H1 (cell line): ENCODE results near the gene ANKS1B. TPM values are rescaled to one million over a fixed set of nuclear protein-coding genes. Genes with fewer than 3 reads are reported as not detected.

Source experiments
- CTCF ChIA-PET: fragments of 300-600 bp; sonication (Branson Sonifier 250); formaldehyde crosslinking; loops from one replicate; lab custom pipeline; 2021; ENCODE audit not compliant: partially characterized antibody; lab: Charles Lee
- POLR2A ChIA-PET: fragments of 300-600 bp; sonication (Branson Sonifier 250); formaldehyde crosslinking; loops from one replicate; lab custom pipeline; 2021; ENCODE audit warnings: inconsistent platforms; ENCODE audit not compliant: partially characterized antibody; lab: Charles Lee
- DNase-seq, 2 experiments: peaks; one replicate each; pipeline versions ENCODE4 v3.0.0 to v3.0.0-alpha.2; 2010 to 2022; ENCODE audit warnings: low spot score in 2 of 2, low read depth in 1 of 2, mixed read lengths in 1 of 2
- FAIRE-seq: peaks from 2 replicates; lab custom pipeline; 2011; peaks lifted over from hg19 to GRCh38; lab: Jason Lieb, UNC
- H2AFZ ChIP-seq: 2 replicates; pipeline ENCODE4 v1.8.1; 2012; ENCODE audit warnings: low read length, inconsistent platforms
- H2AK5ac ChIP-seq: 2 replicates; pipeline ENCODE4 v1.6.1; 2013; ENCODE audit warnings: low read depth, low read length
- H2BK120ac ChIP-seq: replicated peaks from 2 replicates; pipeline ENCODE3; 2013; ENCODE audit warnings: low read depth, low read length, inconsistent platforms
- H2BK12ac ChIP-seq: 2 replicates; pipeline ENCODE4 v1.6.1; 2013; ENCODE audit warnings: low read depth, low read length
- H2BK15ac ChIP-seq: 2 replicates; pipeline ENCODE4 v1.6.1; 2013; ENCODE audit warnings: low read length
- H2BK20ac ChIP-seq: 2 replicates; pipeline ENCODE4 v1.6.1; 2013; ENCODE audit warnings: low read length
- H2BK5ac ChIP-seq: 2 replicates; pipeline ENCODE4 v1.6.1; 2013; ENCODE audit warnings: low read depth, low read length
- H3K14ac ChIP-seq: 2 replicates; pipeline ENCODE4 v1.6.1; 2013; ENCODE audit warnings: inconsistent platforms; ENCODE audit not compliant: insufficient read length
- H3K18ac ChIP-seq: 2 replicates; pipeline ENCODE4 v1.6.1; 2013; ENCODE audit warnings: low read length; ENCODE audit errors: extremely low read depth
- H3K23ac ChIP-seq: 2 replicates; pipeline ENCODE4 v1.6.1; 2013; ENCODE audit warnings: inconsistent platforms; ENCODE audit not compliant: insufficient read length
- H3K23me2 ChIP-seq: 2 replicates; pipeline ENCODE4 v1.6.1; 2013; ENCODE audit warnings: low read depth, low read length
- H3K27ac ChIP-seq: 2 replicates; pipeline ENCODE4 v1.6.1; 2011; ENCODE audit warnings: low read depth, low read length, inconsistent platforms
- H3K27me3 ChIP-seq, 4 experiments: replicated peaks in 1 of 4; 1 replicate in 1 of 4; 2 replicates in 3 of 4; pipeline versions ENCODE4 v1.6.1 to v1.8.1; 2011 to 2013; ENCODE audit warnings: low read length in 3 of 4, mild to moderate bottlenecking in 3 of 4, inconsistent platforms in 2 of 4, mixed read lengths in 2 of 4, moderate library complexity in 1 of 4; ENCODE audit not compliant: control insufficient read depth in 3 of 4, insufficient read depth in 3 of 4; ENCODE audit errors: extremely low read depth in 1 of 4
- H3K36me3 ChIP-seq, 4 experiments: 2 replicates each; pipeline versions ENCODE4 v1.6.1 to v1.8.1; 2011 to 2013; ENCODE audit warnings: mild to moderate bottlenecking in 4 of 4, low read length in 3 of 4, moderate library complexity in 2 of 4, control low read depth in 1 of 4, inconsistent platforms in 1 of 4; ENCODE audit not compliant: insufficient read depth in 4 of 4, control insufficient read depth in 2 of 4
- H3K4ac ChIP-seq: replicated peaks from 2 replicates; pipeline ENCODE3; 2013; ENCODE audit warnings: low read length, low read depth, mixed read lengths, inconsistent platforms; ENCODE audit not compliant: insufficient read length
- H3K4me1 ChIP-seq, 4 experiments: replicated peaks in 1 of 4; 1 replicate in 1 of 4; 2 replicates in 3 of 4; pipeline versions ENCODE4 v1.6.1 to v1.8.1; 2011 to 2013; ENCODE audit warnings: low read length in 3 of 4, inconsistent platforms in 2 of 4, mixed read lengths in 1 of 4; ENCODE audit not compliant: insufficient read depth in 4 of 4, control insufficient read depth in 3 of 4
- H3K4me2 ChIP-seq, 2 experiments: 2 replicates each; pipeline versions ENCODE4 v1.6.1 to v1.8.1; 2011 to 2013; ENCODE audit warnings: low read depth in 2 of 2, low read length in 2 of 2, control low read depth in 1 of 2, inconsistent platforms in 1 of 2, mild to moderate bottlenecking in 1 of 2; ENCODE audit not compliant: insufficient read depth in 1 of 2
- H3K4me3 ChIP-seq, 4 experiments: fragments of 200-600, 300-600 bp in 1 of 4; sonication (generic), shearing (Covaris generic), sonication (Bioruptor Twin) in 1 of 4; 2 replicates each; pipeline versions ENCODE4 v1.5.1 to v1.8.1; 2011 to 2016; ENCODE audit warnings: low read length in 4 of 4, low read depth in 3 of 4, control low read depth in 2 of 4, inconsistent platforms in 2 of 4, mild to moderate bottlenecking in 2 of 4, mixed read lengths in 1 of 4, moderate library complexity in 1 of 4; ENCODE audit not compliant: insufficient read depth in 2 of 4; ENCODE audit errors: extremely low read depth in 1 of 4
- H3K56ac ChIP-seq: replicated peaks from 2 replicates; pipeline ENCODE3; 2013; ENCODE audit warnings: low read depth, mild to moderate bottlenecking, mixed read lengths, low read length, inconsistent platforms; ENCODE audit not compliant: insufficient read length
- H3K79me1 ChIP-seq: 2 replicates; pipeline ENCODE4 v1.6.1; 2013; ENCODE audit warnings: low read depth, low read length, control low read depth
- H3K79me2 ChIP-seq, 2 experiments: 2 replicates each; pipeline versions ENCODE4 v1.6.1 to v1.8.1; 2012 to 2013; ENCODE audit warnings: low read length in 2 of 2, mild to moderate bottlenecking in 2 of 2, inconsistent platforms in 1 of 2; ENCODE audit not compliant: insufficient read depth in 2 of 2, control insufficient read depth in 1 of 2
- H3K9ac ChIP-seq, 4 experiments: replicated peaks in 1 of 4; 1 replicate in 1 of 4; 2 replicates in 3 of 4; pipeline versions ENCODE4 v1.6.1 to v1.8.1; 2011 to 2013; ENCODE audit warnings: low read depth in 3 of 4, low read length in 3 of 4, control low read depth in 2 of 4, mild to moderate bottlenecking in 2 of 4, moderate library complexity in 2 of 4, inconsistent platforms in 1 of 4; ENCODE audit errors: extremely low read depth in 1 of 4
- H3K9me3 ChIP-seq, 2 experiments: 2 replicates each; pipeline versions ENCODE4 v1.6.1 to v1.8.1; 2012 to 2013; ENCODE audit warnings: mild to moderate bottlenecking in 2 of 2, moderate library complexity in 2 of 2, control low read depth in 1 of 2, inconsistent platforms in 1 of 2, low read depth in 1 of 2, low read length in 1 of 2, mixed read lengths in 1 of 2; ENCODE audit not compliant: insufficient read depth in 2 of 2
- H4K20me1 ChIP-seq, 2 experiments: replicated peaks in 1 of 2; 2 replicates each; pipeline versions ENCODE3 to v1.8.1; 2011 to 2013; ENCODE audit warnings: inconsistent platforms in 2 of 2, low read length in 2 of 2, mild to moderate bottlenecking in 1 of 2; ENCODE audit not compliant: insufficient read depth in 2 of 2, control insufficient read depth in 1 of 2
- H4K5ac ChIP-seq: 2 replicates; pipeline ENCODE4 v1.6.1; 2013; ENCODE audit warnings: low read length, low read depth, mixed read lengths, inconsistent platforms; ENCODE audit not compliant: insufficient read length
- H4K8ac ChIP-seq: 2 replicates; pipeline ENCODE4 v1.8.0; 2013; ENCODE audit warnings: mild to moderate bottlenecking, moderate library complexity, low read length, inconsistent platforms; ENCODE audit not compliant: insufficient read depth; ENCODE audit errors: extremely low read depth
- H4K91ac ChIP-seq: replicated peaks from 2 replicates; pipeline ENCODE3; 2013; ENCODE audit warnings: low read length, mixed read lengths, inconsistent platforms; ENCODE audit not compliant: insufficient read length
- ASH2L ChIP-seq: fragments of 200-600, 300-600 bp; sonication (generic); IDR thresholded peaks from one replicate; pipeline ENCODE4 v1.7.1; 2017; ENCODE audit warnings: low read length
- CHD1 ChIP-seq: IDR thresholded peaks from 2 replicates; pipeline ENCODE4 v1.6.1; 2012; ENCODE audit warnings: low read depth, low read length, improper control_type of control experiment
- EZH2 ChIP-seq: fragments of 200-600 bp; sonication (generic); IDR thresholded peaks from 2 replicates; pipeline ENCODE4 v1.7.1; 2012; ENCODE audit warnings: low read depth, mild to moderate bottlenecking, moderate library complexity, low read length, inconsistent platforms; ENCODE audit not compliant: severe bottlenecking
- JUND ChIP-seq: IDR thresholded peaks from 2 replicates; pipeline ENCODE4 v1.6.1; 2011; ENCODE audit warnings: mild to moderate bottlenecking, improper control_type of control experiment, low read length
- KDM4A ChIP-seq: IDR thresholded peaks from one replicate; pipeline ENCODE4 v1.7.1; 2012; ENCODE audit warnings: low read depth, mild to moderate bottlenecking, moderate library complexity, low read length, inconsistent platforms; ENCODE audit not compliant: severe bottlenecking
- RAD21 ChIP-seq, 2 experiments: IDR thresholded peaks in 1 of 2; conservative IDR thresholded peaks in 1 of 2; 2 replicates each; pipeline ENCODE4 v1.6.1; 2011; ENCODE audit warnings: low read depth in 2 of 2, low read length in 2 of 2, improper control_type of control experiment in 1 of 2, inconsistent platforms in 1 of 2, mild to moderate bottlenecking in 1 of 2, moderate library complexity in 1 of 2
- SP2 ChIP-seq: IDR thresholded peaks from 2 replicates; pipeline ENCODE4 v1.6.1; 2012; ENCODE audit warnings: mild to moderate bottlenecking, low read length, inconsistent platforms
- USF2 ChIP-seq: IDR thresholded peaks from 2 replicates; pipeline ENCODE4 v1.6.1; 2011; ENCODE audit warnings: low read length, improper control_type of control experiment
- YY1 ChIP-seq: IDR thresholded peaks from 2 replicates; pipeline ENCODE4 v1.6.1; 2011; ENCODE audit warnings: low read depth, mild to moderate bottlenecking, low read length
- WGBS, 2 experiments: shearing (Covaris generic) in 1 of 2; methylation state at CpG; one replicate each; pipeline versions ENCODE4 v1.1.6 to v1.1.7; 2013 to 2015; ENCODE audit warnings: low lambda C conversion rate in 2 of 2, mixed read lengths in 2 of 2, inconsistent platforms in 1 of 2, low coverage in 1 of 2, missing lambda C conversion rate in 1 of 2; ENCODE audit not compliant: insufficient replicate concordance in 2 of 2, insufficient coverage in 1 of 2, insufficient read length in 1 of 2; ENCODE audit errors: extremely low coverage in 1 of 2, missing lambda C conversion rate in 1 of 2; 5-methylcytosine and 5-hydroxymethylcytosine counted together
- polyA plus RNA-seq, 7 experiments: library from polyadenylated mRNA; depleted of rRNA in 3 of 7; stranded (reverse) in 5 of 7; unstranded in 2 of 7; fragments of >200 nt in 5 of 7; fragments of 200-250 nt in 2 of 7; gene quantifications; 1 replicate in 5 of 7; 2 replicates in 1 of 7; 4 replicates in 1 of 7; pipeline versions ENCODE4 v1.2.1 to v1.2.3, GENCODE V29; 2011 to 2013; ENCODE audit warnings: missing spikeins in 2 of 7, mixed read lengths in 2 of 7
- total RNA-seq: library from RNA; stranded (reverse); fragmentation: NEBNext Ultra II Directional; extraction: Animal tissue kit (Norgen Biotek cat#: 25700); gene quantifications from 2 replicates; pipeline ENCODE4 v1.2.1, GENCODE V29; 2021

The ANKS1B gene
- total and polyA plus RNA-seq, 2 of the 8 experiments (the other 6 are each of a cell fraction or from before 2014, with no cell fraction given): 2.7 to 6.1 TPM

GRCh38 chr12:99957866-99958466 lies 26.8 kb downstream of the ANKS1B start:
- Histone ChIP-seq H3K9me3 (no peaks in the 10 kb centered on the region), H4K5ac (no peak overlapping the region), H3K27ac (no peak overlapping the region), H2BK15ac (no peak overlapping the region), H2AFZ (no peak overlapping the region), H3K36me3 (no peaks in the 10 kb centered on the region), H3K4me1 (no peaks in the 10 kb centered on the region; a peak in 1 of 7 replicates), H4K20me1 (no peaks in the 10 kb centered on the region), H3K9ac (no peak overlapping the region), H3K79me1 (no peaks in the 10 kb centered on the region), H3K4me2 (no peak overlapping the region), H3K18ac (no peak overlapping the region), H3K4me3 (no peak overlapping the region), H3K23ac (no peak overlapping the region), H2AK5ac (no peak overlapping the region), H4K8ac (no peak overlapping the region), H3K27me3 (no peaks in the 10 kb centered on the region), H3K23me2 (no peaks in the 10 kb centered on the region), H2BK120ac (no peak overlapping the region), H3K79me2 (no peaks in the 10 kb centered on the region), H2BK20ac (no peak overlapping the region), H2BK12ac (no peak overlapping the region), H3K56ac (no peak overlapping the region), H4K91ac (no peak overlapping the region), H2BK5ac (no peak overlapping the region), H3K4ac (no peak overlapping the region), H3K14ac (no peak overlapping the region)
- ChIA-PET CTCF (no interaction called here), POLR2A (no interaction called here)
- FAIRE-seq: no peak
- WGBS, 2 experiments: 76% methylated on average over 4 of the region's 4 CpGs; no CpG with 5 or more reads in 1 of the 2 experiments
- no peak for TF ChIP-seq USF2
- TF ChIP-seq SP2: no peak
- TF ChIP-seq ASH2L: no peak
- no peak for TF ChIP-seq EZH2
- no peak for TF ChIP-seq CHD1
- no peak for TF ChIP-seq RAD21 (IDR thresholded peaks at IDR 0.05 in 1 of 2, conservative IDR thresholded peaks at IDR 0.05 in 1 of 2; ENCODE audit: low read depth in 2 of 2, low read length in 2 of 2)
- TF ChIP-seq KDM4A: no peak
- no peak for TF ChIP-seq JUND
- no peak for TF ChIP-seq YY1
- DNase-seq: no peak
